ENCODE measurements around the gene CBLB.

DNA sequence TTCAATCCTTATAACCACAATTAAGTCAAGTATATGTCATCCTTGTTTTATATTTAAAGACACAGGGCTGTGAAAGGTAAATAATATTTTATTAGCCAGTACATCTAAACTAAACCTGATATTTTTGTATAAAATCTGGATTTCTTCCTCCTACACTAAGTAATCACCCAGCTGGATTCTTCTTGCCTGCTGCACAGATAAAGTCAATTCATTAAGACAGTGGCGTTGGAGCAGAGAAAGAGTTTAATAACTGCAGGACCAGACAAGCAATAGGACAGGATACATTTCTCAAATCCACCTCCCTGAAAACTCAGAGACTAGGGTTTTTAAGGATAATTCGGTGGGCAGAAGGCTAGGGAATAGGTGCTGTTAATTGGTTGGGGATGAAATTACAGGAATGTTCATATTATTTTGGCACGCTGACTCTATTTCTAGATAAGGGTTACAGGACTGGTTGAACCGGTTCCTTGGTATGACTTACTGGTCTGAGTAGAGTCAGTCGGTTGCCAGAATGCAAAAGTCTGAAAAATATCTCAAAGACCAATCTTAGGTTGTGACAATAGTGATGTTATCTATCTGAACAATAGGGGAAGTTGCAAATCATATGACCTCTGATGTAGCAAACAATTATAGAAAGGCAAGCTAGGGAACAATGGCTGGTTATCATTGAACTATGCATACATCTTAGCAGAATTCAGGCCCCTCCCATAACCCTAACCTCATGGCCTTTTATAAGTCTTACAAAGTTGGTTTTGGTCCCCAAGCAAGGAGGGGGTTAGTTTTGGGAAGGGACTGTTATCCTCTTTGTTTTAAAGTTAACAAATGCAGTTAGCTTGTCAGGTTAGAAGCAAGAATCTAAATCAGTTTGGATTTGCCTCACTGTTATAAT is 257.3 kb downstream of the CBLB start:
- TF ChIP-seq, protein P1, sequence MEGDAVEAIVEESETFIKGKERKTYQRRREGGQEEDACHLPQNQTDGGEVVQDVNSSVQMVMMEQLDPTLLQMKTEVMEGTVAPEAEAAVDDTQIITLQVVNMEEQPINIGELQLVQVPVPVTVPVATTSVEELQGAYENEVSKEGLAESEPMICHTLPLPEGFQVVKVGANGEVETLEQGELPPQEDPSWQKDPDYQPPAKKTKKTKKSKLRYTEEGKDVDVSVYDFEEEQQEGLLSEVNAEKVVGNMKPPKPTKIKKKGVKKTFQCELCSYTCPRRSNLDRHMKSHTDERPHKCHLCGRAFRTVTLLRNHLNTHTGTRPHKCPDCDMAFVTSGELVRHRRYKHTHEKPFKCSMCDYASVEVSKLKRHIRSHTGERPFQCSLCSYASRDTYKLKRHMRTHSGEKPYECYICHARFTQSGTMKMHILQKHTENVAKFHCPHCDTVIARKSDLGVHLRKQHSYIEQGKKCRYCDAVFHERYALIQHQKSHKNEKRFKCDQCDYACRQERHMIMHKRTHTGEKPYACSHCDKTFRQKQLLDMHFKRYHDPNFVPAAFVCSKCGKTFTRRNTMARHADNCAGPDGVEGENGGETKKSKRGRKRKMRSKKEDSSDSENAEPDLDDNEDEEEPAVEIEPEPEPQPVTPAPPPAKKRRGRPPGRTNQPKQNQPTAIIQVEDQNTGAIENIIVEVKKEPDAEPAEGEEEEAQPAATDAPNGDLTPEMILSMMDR (IDR thresholded peaks at IDR 0.05) = no peak
- no peak for TF ChIP-seq POLR2A (IDR thresholded peaks at IDR 0.05)

Measured in right lobe of liver (tissue), 4 donors.